AG10803 (cell line): ENCODE measurements around the gene PLEKHA8.
A peak's percentile ranks its signal among the peaks of the same experiment; 100 is the strongest.

ENCODE experiments used
- DNase-seq: peaks from one replicate; pipeline ENCODE4 v3.0.0; 2010; ENCODE audit warnings: low read depth
- H3K4me3 ChIP-seq: 2 replicates; pipeline ENCODE4 v1.5.1; 2011; ENCODE audit warnings: mild to moderate bottlenecking, low read length, control low read depth
- TF ChIP-seq, protein P1 (sequence below): conservative IDR thresholded peaks from 2 replicates; pipeline ENCODE4 v1.5.1; 2011; ENCODE audit warnings: mild to moderate bottlenecking, low read length, control low read depth, inconsistent platforms

Gene PLEKHA8

GRCh38 chr7:30157204-30157603, 129.0 kb downstream of the PLEKHA8 start:
- TF ChIP-seq, protein P1, sequence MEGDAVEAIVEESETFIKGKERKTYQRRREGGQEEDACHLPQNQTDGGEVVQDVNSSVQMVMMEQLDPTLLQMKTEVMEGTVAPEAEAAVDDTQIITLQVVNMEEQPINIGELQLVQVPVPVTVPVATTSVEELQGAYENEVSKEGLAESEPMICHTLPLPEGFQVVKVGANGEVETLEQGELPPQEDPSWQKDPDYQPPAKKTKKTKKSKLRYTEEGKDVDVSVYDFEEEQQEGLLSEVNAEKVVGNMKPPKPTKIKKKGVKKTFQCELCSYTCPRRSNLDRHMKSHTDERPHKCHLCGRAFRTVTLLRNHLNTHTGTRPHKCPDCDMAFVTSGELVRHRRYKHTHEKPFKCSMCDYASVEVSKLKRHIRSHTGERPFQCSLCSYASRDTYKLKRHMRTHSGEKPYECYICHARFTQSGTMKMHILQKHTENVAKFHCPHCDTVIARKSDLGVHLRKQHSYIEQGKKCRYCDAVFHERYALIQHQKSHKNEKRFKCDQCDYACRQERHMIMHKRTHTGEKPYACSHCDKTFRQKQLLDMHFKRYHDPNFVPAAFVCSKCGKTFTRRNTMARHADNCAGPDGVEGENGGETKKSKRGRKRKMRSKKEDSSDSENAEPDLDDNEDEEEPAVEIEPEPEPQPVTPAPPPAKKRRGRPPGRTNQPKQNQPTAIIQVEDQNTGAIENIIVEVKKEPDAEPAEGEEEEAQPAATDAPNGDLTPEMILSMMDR, result no peak
- H3K4me3 ChIP-seq, result no peak overlapping the region
- DNase-seq, result no peak

GRCh38 chr7:30159163-30159562, 131.0 kb downstream of the PLEKHA8 start:
- DNase-seq, result no peak
- no peak overlapping the region for H3K4me3 ChIP-seq
- TF ChIP-seq, protein P1, result no peak

GRCh38 chr7:30159698-30160143, 131.5 kb downstream of the PLEKHA8 start:
- DNase-seq, result peak; percentile 34
- no peak overlapping the region for H3K4me3 ChIP-seq
- TF ChIP-seq, protein P1, result peak; percentile 28; the same call in 1 of the 2 replicates

DNA sequence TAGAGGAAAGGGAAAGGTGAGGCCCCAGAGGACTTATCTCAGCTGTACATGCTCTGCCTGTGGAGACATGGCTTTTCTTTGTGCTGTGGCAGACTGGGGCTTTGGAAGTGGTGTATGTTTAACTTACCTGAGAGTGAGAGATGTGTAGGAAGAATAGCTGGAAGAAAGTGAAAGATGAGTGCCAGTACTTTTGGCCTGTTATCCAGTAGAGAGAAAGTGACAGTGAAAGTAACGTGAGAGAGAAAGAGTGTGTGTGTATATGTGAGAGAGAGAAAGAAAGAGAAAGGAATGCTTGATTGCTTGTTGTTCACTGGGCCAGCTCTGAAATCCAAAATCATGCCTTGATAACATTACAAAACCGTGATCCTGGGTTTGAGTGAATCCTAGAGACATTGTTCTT, 132.1 kb downstream of the PLEKHA8 start:
- H3K4me3 ChIP-seq, result no peak overlapping the region
- no peak for DNase-seq
- TF ChIP-seq, protein P1, result no peak

DNA sequence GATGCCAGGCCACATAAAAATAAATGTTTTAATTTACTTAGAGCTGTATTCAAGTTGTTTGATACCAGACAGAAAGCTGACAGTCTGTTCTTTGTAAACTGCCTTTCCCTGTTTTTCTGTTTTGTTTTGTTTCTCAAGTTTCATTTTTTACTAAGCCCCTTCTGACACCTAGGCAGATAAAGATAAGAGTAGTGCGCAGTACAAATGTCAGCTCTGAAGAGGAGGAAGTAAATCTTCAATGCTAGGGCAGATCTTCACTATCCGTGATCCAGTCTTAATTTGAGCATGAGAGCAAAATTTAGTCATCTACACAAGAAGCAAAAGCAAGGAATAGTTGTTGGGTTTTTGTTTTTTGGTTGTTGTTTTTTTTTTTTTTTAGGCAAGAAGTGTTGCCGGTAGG, 133.9 kb downstream of the PLEKHA8 start:
- no peak overlapping the region for H3K4me3 ChIP-seq
- TF ChIP-seq, protein P1, result no peak
- DNase-seq, result no peak

GRCh38 chr7:30162622-30163124, 134.5 kb downstream of the PLEKHA8 start:
- DNase-seq, result peak; percentile 49
- TF ChIP-seq, protein P1, result no peak
- H3K4me3 ChIP-seq, result peak overlapping the region; percentile 20; the same call in 1 of the 2 replicates

- TF ChIP-seq, protein P1, result no peak
- no peak overlapping the region for H3K4me3 ChIP-seq
- DNase-seq, result no peak
Measured at GRCh38 chr7:30163231-30163894, 135.2 kb downstream of the PLEKHA8 start.
